ENCODE measurements around the gene PARM1.

PARM1 gene

GRCh38 chr4:74900862-74901261 lies 32.1 kb upstream of the PARM1 start:
- no CpG with 5 or more reads among the region's 2 CpGs for WGBS (ENCODE audit: extremely low coverage, insufficient coverage, insufficient read length)
- no peaks in the 10 kb centered on the region for H3K27me3 ChIP-seq (ENCODE audit: insufficient read depth, low read length)
- no peaks in the 10 kb centered on the region for H3K36me3 ChIP-seq (ENCODE audit: control insufficient read depth in 1 of 2, insufficient read depth in 2 of 2, low read length in 2 of 2)
- H2BK12ac ChIP-seq (ENCODE audit: low read length) = no peak overlapping the region
- no peak for DNase-seq
- no peak overlapping the region for H4K91ac ChIP-seq (ENCODE audit: low read depth, low read length)
- H3K4ac ChIP-seq (ENCODE audit: low read depth, low read length) = no peak overlapping the region
- no peaks in the 10 kb centered on the region for H3K79me2 ChIP-seq (ENCODE audit: control insufficient read depth, insufficient read depth, low read length, poor library complexity)
- H3K23ac ChIP-seq (ENCODE audit: low read length) = no peak overlapping the region
- no peak overlapping the region for H3K9ac ChIP-seq (ENCODE audit: low read length)
- H3K14ac ChIP-seq (ENCODE audit: low read length) = no peak overlapping the region
- no peak overlapping the region for H2AK5ac ChIP-seq (ENCODE audit: low read length)
- no peak overlapping the region for H2BK5ac ChIP-seq (ENCODE audit: low read depth, low read length, poor library complexity)
- no peak overlapping the region for H2AFZ ChIP-seq (ENCODE audit: insufficient read depth, low read length, poor library complexity)
- no peak overlapping the region for H3K4me2 ChIP-seq (ENCODE audit: low read length)
- H3K4me3 ChIP-seq (ENCODE audit: low read depth, low read length) = no peak overlapping the region
- H3K18ac ChIP-seq (ENCODE audit: low read length) = no peak overlapping the region
- no peak overlapping the region for H2BK120ac ChIP-seq (ENCODE audit: insufficient read depth, low read length, poor library complexity)
- no peak overlapping the region for H4K8ac ChIP-seq (ENCODE audit: low read depth, low read length)
- H3K79me1 ChIP-seq (ENCODE audit: low read length) = no peaks in the 10 kb centered on the region
- H3K9me3 ChIP-seq (ENCODE audit: insufficient read depth, low read depth, low read length) = no peaks in the 10 kb centered on the region
- H3K27ac ChIP-seq (ENCODE audit: low read depth, low read length) = no peak overlapping the region
- H4K12ac ChIP-seq (ENCODE audit: low read depth, low read length) = no peak overlapping the region
- H3K4me1 ChIP-seq (ENCODE audit: control insufficient read depth in 1 of 2, insufficient read depth in 2 of 2, low read length in 2 of 2) = no peaks in the 10 kb centered on the region

GRCh38 chr4:74904509-74905065 lies 28.3 kb upstream of the PARM1 start:
- H2BK12ac ChIP-seq (ENCODE audit: low read length) = no peak overlapping the region
- no peak overlapping the region for H3K14ac ChIP-seq (ENCODE audit: low read length)
- no peak overlapping the region for H3K4me3 ChIP-seq (ENCODE audit: low read depth, low read length)
- no peak overlapping the region for H4K8ac ChIP-seq (ENCODE audit: low read depth, low read length)
- no peak overlapping the region for H3K18ac ChIP-seq (ENCODE audit: low read length)
- H3K9me3 ChIP-seq (ENCODE audit: insufficient read depth, low read depth, low read length) = no peaks in the 10 kb centered on the region
- H2BK120ac ChIP-seq (ENCODE audit: insufficient read depth, low read length, poor library complexity) = no peak overlapping the region
- no peaks in the 10 kb centered on the region for H3K79me2 ChIP-seq (ENCODE audit: control insufficient read depth, insufficient read depth, low read length, poor library complexity)
- H4K12ac ChIP-seq (ENCODE audit: low read depth, low read length) = no peak overlapping the region
- H3K36me3 ChIP-seq (ENCODE audit: control insufficient read depth in 1 of 2, insufficient read depth in 2 of 2, low read length in 2 of 2) = no peaks in the 10 kb centered on the region
- H3K4me1 ChIP-seq (ENCODE audit: control insufficient read depth in 1 of 2, insufficient read depth in 2 of 2, low read length in 2 of 2) = no peaks in the 10 kb centered on the region
- DNase-seq = no peak
- H2BK5ac ChIP-seq (ENCODE audit: low read depth, low read length, poor library complexity) = no peak overlapping the region
- no CpG with 5 or more reads among the region's 3 CpGs for WGBS (ENCODE audit: extremely low coverage, insufficient coverage, insufficient read length)
- H3K27ac ChIP-seq (ENCODE audit: low read depth, low read length) = no peak overlapping the region
- no peak overlapping the region for H3K4ac ChIP-seq (ENCODE audit: low read depth, low read length)
- no peak overlapping the region for H3K4me2 ChIP-seq (ENCODE audit: low read length)
- H3K23ac ChIP-seq (ENCODE audit: low read length) = no peak overlapping the region
- H2AFZ ChIP-seq (ENCODE audit: insufficient read depth, low read length, poor library complexity) = no peak overlapping the region
- H3K79me1 ChIP-seq (ENCODE audit: low read length) = no peaks in the 10 kb centered on the region
- H4K91ac ChIP-seq (ENCODE audit: low read depth, low read length) = no peak overlapping the region
- H3K9ac ChIP-seq (ENCODE audit: low read length) = no peak overlapping the region
- no peak overlapping the region for H2AK5ac ChIP-seq (ENCODE audit: low read length)
- no peaks in the 10 kb centered on the region for H3K27me3 ChIP-seq (ENCODE audit: insufficient read depth, low read length)

GRCh38 chr4:74906771-74907170 lies 26.1 kb upstream of the PARM1 start:
- no CpG with 5 or more reads among the region's 2 CpGs for WGBS (ENCODE audit: extremely low coverage, insufficient coverage, insufficient read length)
- Histone ChIP-seq H3K27me3 (ENCODE audit: insufficient read depth, low read length) (no peaks in the 10 kb centered on the region), H4K8ac (ENCODE audit: low read depth, low read length) (no peak overlapping the region), H3K79me2 (ENCODE audit: control insufficient read depth, insufficient read depth, low read length, poor library complexity) (no peaks in the 10 kb centered on the region), H4K91ac (ENCODE audit: low read depth, low read length) (no peak overlapping the region), H3K18ac (ENCODE audit: low read length) (no peak overlapping the region), H3K79me1 (ENCODE audit: low read length) (no peaks in the 10 kb centered on the region), H2BK12ac (ENCODE audit: low read length) (no peak overlapping the region), H3K36me3 (ENCODE audit: control insufficient read depth in 1 of 2, insufficient read depth in 2 of 2, low read length in 2 of 2) (no peaks in the 10 kb centered on the region), H2BK120ac (ENCODE audit: insufficient read depth, low read length, poor library complexity) (no peak overlapping the region), H3K23ac (ENCODE audit: low read length) (no peak overlapping the region), H3K9ac (ENCODE audit: low read length) (no peak overlapping the region), H3K27ac (ENCODE audit: low read depth, low read length) (no peak overlapping the region), H3K4me2 (ENCODE audit: low read length) (no peak overlapping the region), H3K4me1 (ENCODE audit: control insufficient read depth in 1 of 2, insufficient read depth in 2 of 2, low read length in 2 of 2) (no peaks in the 10 kb centered on the region), H3K9me3 (ENCODE audit: insufficient read depth, low read depth, low read length) (no peaks in the 10 kb centered on the region), H4K12ac (ENCODE audit: low read depth, low read length) (no peak overlapping the region), H2AFZ (ENCODE audit: insufficient read depth, low read length, poor library complexity) (no peak overlapping the region), H3K14ac (ENCODE audit: low read length) (no peak overlapping the region), H3K4ac (ENCODE audit: low read depth, low read length) (no peak overlapping the region), H3K4me3 (ENCODE audit: low read depth, low read length) (no peak overlapping the region), H2AK5ac (ENCODE audit: low read length) (no peak overlapping the region), H2BK5ac (ENCODE audit: low read depth, low read length, poor library complexity) (no peak overlapping the region)
- DNase-seq = no peak

- Histone ChIP-seq H3K23ac (ENCODE audit: low read length) (no peak overlapping the region), H3K9me3 (ENCODE audit: insufficient read depth, low read depth, low read length) (no peaks in the 10 kb centered on the region), H3K4ac (ENCODE audit: low read depth, low read length) (no peak overlapping the region), H2AK5ac (ENCODE audit: low read length) (no peak overlapping the region), H3K4me2 (ENCODE audit: low read length) (no peak overlapping the region), H4K8ac (ENCODE audit: low read depth, low read length) (no peak overlapping the region), H3K14ac (ENCODE audit: low read length) (no peak overlapping the region), H3K27ac (ENCODE audit: low read depth, low read length) (no peak overlapping the region), H3K18ac (ENCODE audit: low read length) (no peak overlapping the region), H3K4me3 (ENCODE audit: low read depth, low read length) (no peak overlapping the region), H3K9ac (ENCODE audit: low read length) (no peak overlapping the region), H2BK120ac (ENCODE audit: insufficient read depth, low read length, poor library complexity) (no peak overlapping the region), H3K27me3 (ENCODE audit: insufficient read depth, low read length) (no peaks in the 10 kb centered on the region), H4K91ac (ENCODE audit: low read depth, low read length) (no peak overlapping the region), H2AFZ (ENCODE audit: insufficient read depth, low read length, poor library complexity) (no peak overlapping the region), H3K79me2 (ENCODE audit: control insufficient read depth, insufficient read depth, low read length, poor library complexity) (no peaks in the 10 kb centered on the region), H2BK12ac (ENCODE audit: low read length) (no peak overlapping the region), H3K4me1 (ENCODE audit: control insufficient read depth in 1 of 2, insufficient read depth in 2 of 2, low read length in 2 of 2) (no peaks in the 10 kb centered on the region), H2BK5ac (ENCODE audit: low read depth, low read length, poor library complexity) (no peak overlapping the region), H3K36me3 (ENCODE audit: control insufficient read depth in 1 of 2, insufficient read depth in 2 of 2, low read length in 2 of 2) (no peaks in the 10 kb centered on the region), H3K79me1 (ENCODE audit: low read length) (no peaks in the 10 kb centered on the region), H4K12ac (ENCODE audit: low read depth, low read length) (no peak overlapping the region)
- no peak for DNase-seq
- WGBS (ENCODE audit: extremely low coverage, insufficient coverage, insufficient read length) = no CpG with 5 or more reads among the region's 6 CpGs
These were observed 13.1 kb upstream of the PARM1 start for GRCh38 chr4:74919783-74920182.
